ENCODE results near the gene IDH3B.

IDH3B gene

GRCh38 chr20:2626853-2627541 lies 37.0 kb downstream of the IDH3B start:
- no peaks in the 10 kb centered on the region; the same call in 1 of the 2 replicates for H3K27me3 ChIP-seq (ENCODE audit: insufficient read depth, low read length)
- TF ChIP-seq EZH2 (IDR thresholded peaks at IDR 0.05; ENCODE audit: borderline replicate concordance, low read length) (no peak), CTCF (IDR thresholded peaks at IDR 0.05; ENCODE audit: low read length) (no peak)
- H3K4me1 ChIP-seq (ENCODE audit: insufficient read depth, low read length, severe bottlenecking) = no peaks in the 10 kb centered on the region

GRCh38 chr20:2625062-2625461 lies 39.0 kb downstream of the IDH3B start:
- H3K79me2 ChIP-seq (ENCODE audit: insufficient read depth, low read length) = no peaks in the 10 kb centered on the region
- H3K27ac ChIP-seq (ENCODE audit: low read depth, low read length, poor library complexity, severe bottlenecking) = no peak overlapping the region
- no peak overlapping the region for H3K9ac ChIP-seq (ENCODE audit: low read length)
- H3K9me3 ChIP-seq (ENCODE audit: low read length) = no peaks in the 10 kb centered on the region
- no peaks in the 10 kb centered on the region for H3F3A ChIP-seq (ENCODE audit: insufficient read depth, low read length)
- H3K4me2 ChIP-seq (ENCODE audit: low read length) = no peak overlapping the region
- no peaks in the 10 kb centered on the region for H4K20me1 ChIP-seq (ENCODE audit: insufficient read depth, low read length)
- no peak for TF ChIP-seq CTCF (IDR thresholded peaks at IDR 0.05; ENCODE audit: low read length)
- no peak for TF ChIP-seq EZH2 (IDR thresholded peaks at IDR 0.05; ENCODE audit: borderline replicate concordance, low read length)
- H2AFZ ChIP-seq (ENCODE audit: low read length) = no peak overlapping the region
- no peaks in the 10 kb centered on the region; the same call in 1 of the 2 replicates for H3K27me3 ChIP-seq (ENCODE audit: insufficient read depth, low read length)
- H3K36me3 ChIP-seq (ENCODE audit: insufficient read depth, low read length) = no peaks in the 10 kb centered on the region
- no peaks in the 10 kb centered on the region for H3K4me1 ChIP-seq (ENCODE audit: insufficient read depth, low read length, severe bottlenecking)
- H3K4me3 ChIP-seq (ENCODE audit: low read depth, low read length, poor library complexity, severe bottlenecking) = no peak overlapping the region
- H3K9me2 ChIP-seq (ENCODE audit: low read depth, low read length) = no peaks in the 10 kb centered on the region

More at GRCh38 chr20:2626853-2627541, 37.0 kb downstream of the IDH3B start:
- H3F3A ChIP-seq (ENCODE audit: insufficient read depth, low read length) = no peaks in the 10 kb centered on the region
- no peak overlapping the region for H3K27ac ChIP-seq (ENCODE audit: low read depth, low read length, poor library complexity, severe bottlenecking)
- H3K9ac ChIP-seq (ENCODE audit: low read length) = no peak overlapping the region
- no peak overlapping the region for H2AFZ ChIP-seq (ENCODE audit: low read length)
- H4K20me1 ChIP-seq (ENCODE audit: insufficient read depth, low read length) = no peaks in the 10 kb centered on the region
- no peaks in the 10 kb centered on the region for H3K79me2 ChIP-seq (ENCODE audit: insufficient read depth, low read length)
- H3K4me2 ChIP-seq (ENCODE audit: low read length) = no peak overlapping the region
- H3K36me3 ChIP-seq (ENCODE audit: insufficient read depth, low read length) = no peaks in the 10 kb centered on the region
- H3K4me3 ChIP-seq (ENCODE audit: low read depth, low read length, poor library complexity, severe bottlenecking) = no peak overlapping the region
- no peaks in the 10 kb centered on the region for H3K9me3 ChIP-seq (ENCODE audit: low read length)
- no peaks in the 10 kb centered on the region for H3K9me2 ChIP-seq (ENCODE audit: low read depth, low read length)

GRCh38 chr20:2624190-2624589 lies 39.8 kb downstream of the IDH3B start:
- Histone ChIP-seq H3K9ac (ENCODE audit: low read length) (no peak overlapping the region), H4K20me1 (ENCODE audit: insufficient read depth, low read length) (no peaks in the 10 kb centered on the region), H3K9me2 (ENCODE audit: low read depth, low read length) (no peaks in the 10 kb centered on the region), H2AFZ (ENCODE audit: low read length) (no peak overlapping the region), H3K9me3 (ENCODE audit: low read length) (no peaks in the 10 kb centered on the region), H3K4me2 (ENCODE audit: low read length) (no peak overlapping the region), H3K4me3 (ENCODE audit: low read depth, low read length, poor library complexity, severe bottlenecking) (no peak overlapping the region), H3F3A (ENCODE audit: insufficient read depth, low read length) (no peaks in the 10 kb centered on the region), H3K4me1 (ENCODE audit: insufficient read depth, low read length, severe bottlenecking) (no peaks in the 10 kb centered on the region), H3K27me3 (ENCODE audit: insufficient read depth, low read length) (no peaks in the 10 kb centered on the region; the same call in 1 of the 2 replicates), H3K27ac (ENCODE audit: low read depth, low read length, poor library complexity, severe bottlenecking) (no peak overlapping the region), H3K36me3 (ENCODE audit: insufficient read depth, low read length) (no peaks in the 10 kb centered on the region), H3K79me2 (ENCODE audit: insufficient read depth, low read length) (no peaks in the 10 kb centered on the region)
- TF ChIP-seq EZH2 (IDR thresholded peaks at IDR 0.05; ENCODE audit: borderline replicate concordance, low read length) (no peak), CTCF (IDR thresholded peaks at IDR 0.05; ENCODE audit: low read length) (no peak)

Measured in OCI-LY1 (cell line).